SK-N-MC (cell line): ENCODE data around the gene LYRM4.

ENCODE experiments used
- DNase-seq: peaks from one replicate; pipeline ENCODE4 v3.0.0-alpha.2; 2011; ENCODE audit warnings: low read depth, low spot score
- H3K27ac ChIP-seq: fragments of 200-600 bp; sonication (generic); 2 replicates; pipeline ENCODE4 v1.5.1; 2016; ENCODE audit warnings: mixed run types
- H3K36me3 ChIP-seq: fragments of 200-600 bp; sonication (generic); 2 replicates; pipeline ENCODE4 v1.6.1; 2017; ENCODE audit warnings: antibody characterized with exemption, low read length, mixed read lengths; ENCODE audit not compliant: insufficient read depth
- H3K4me3 ChIP-seq: fragments of 200-600 bp; sonication (generic); 2 replicates; pipeline ENCODE4 v1.5.1; 2016
- H3K9ac ChIP-seq: fragments of 200-600 bp; sonication (generic); 2 replicates; pipeline ENCODE4 v1.8.0; 2017; ENCODE audit warnings: mixed run types, mixed read lengths; ENCODE audit not compliant: insufficient read length
- H3K9me3 ChIP-seq: fragments of 200-600 bp; sonication (generic); 2 replicates; pipeline ENCODE4 v1.6.1; 2017; ENCODE audit warnings: low read depth, mild to moderate bottlenecking, antibody characterized with exemption, low read length, moderate library complexity, mixed read lengths
- EZH2 ChIP-seq: fragments of 200-600 bp; sonication (generic); IDR thresholded peaks from one replicate; pipeline ENCODE4 v1.6.1; 2017; ENCODE audit warnings: antibody characterized with exemption
- FOXP2 ChIP-seq: optimal IDR thresholded peaks from 2 replicates; pipeline ENCODE3; 2011; ENCODE audit warnings: mild to moderate bottlenecking, moderate library complexity; ENCODE audit not compliant: insufficient read depth; ENCODE audit errors: extremely low read length, control extremely low read depth
- POLR2AphosphoS5 ChIP-seq: IDR thresholded peaks from 2 replicates; pipeline ENCODE4 v1.6.1; 2012; ENCODE audit warnings: mild to moderate bottlenecking, low read depth, low read length, borderline replicate concordance

Gene LYRM4

GRCh38 chr6:5087389-5087788, 173.4 kb downstream of the LYRM4 start:
- Histone ChIP-seq H3K9me3 (no peaks in the 10 kb centered on the region), H3K4me3 (no peak overlapping the region), H3K27ac (no peak overlapping the region), H3K9ac (no peak overlapping the region), H3K36me3 (no peaks in the 10 kb centered on the region)
- TF ChIP-seq EZH2 (no peak), FOXP2 (no peak), POLR2AphosphoS5 (no peak)
- DNase-seq: no peak

- no peak for DNase-seq
- H3K9me3 ChIP-seq: no peaks in the 10 kb centered on the region
- H3K4me3 ChIP-seq: no peak overlapping the region
- H3K27ac ChIP-seq: no peak overlapping the region
- no peak overlapping the region for H3K9ac ChIP-seq
- H3K36me3 ChIP-seq: no peaks in the 10 kb centered on the region
- TF ChIP-seq FOXP2 (no peak), POLR2AphosphoS5 (no peak), EZH2 (no peak)
Measured at GRCh38 chr6:5086294-5086890, 174.4 kb downstream of the LYRM4 start.

GRCh38 chr6:5085648-5086293, 175.0 kb downstream of the LYRM4 start:
- H3K36me3 ChIP-seq: no peaks in the 10 kb centered on the region
- no peak overlapping the region for H3K9ac ChIP-seq
- H3K4me3 ChIP-seq: peak overlapping the region; percentile 73
- TF ChIP-seq FOXP2 (no peak), EZH2 (no peak), POLR2AphosphoS5 (no peak)
- H3K9me3 ChIP-seq: no peaks in the 10 kb centered on the region
- H3K27ac ChIP-seq: no peak overlapping the region
- DNase-seq: no peak

- no peak for TF ChIP-seq FOXP2
- H3K9ac ChIP-seq: no peak within 1 kb of the TSS
- no peaks in the 10 kb centered on the region for H3K36me3 ChIP-seq
- H3K9me3 ChIP-seq: no peaks in the 10 kb centered on the region
- no peak for DNase-seq
- peak within 1 kb of the TSS; percentile 73 for H3K4me3 ChIP-seq
- no peak within 1 kb of the TSS for H3K27ac ChIP-seq
Measured at GRCh38 chr6:5084781-5085647, 175.7 kb downstream of the LYRM4 start, which contains the start of gene PPP1R3G. Gene PPP1R3G, plus strand, starts transcription at chr6:5085341. Its CDS starts 145 bp downstream, at chr6:5085486.

- Histone ChIP-seq H3K36me3 (no peaks in the 10 kb centered on the region), H3K27ac (no peak overlapping the region), H3K4me3 (peak overlapping the region; percentile 73), H3K9ac (no peak overlapping the region), H3K9me3 (no peaks in the 10 kb centered on the region)
- no peak for DNase-seq
- TF ChIP-seq POLR2AphosphoS5: no peak
- no peak for TF ChIP-seq EZH2
- TF ChIP-seq FOXP2: no peak
Measured at GRCh38 chr6:5084360-5084780, 176.4 kb downstream of the LYRM4 start.

GRCh38 chr6:5083813-5084359, 176.9 kb downstream of the LYRM4 start:
- TF ChIP-seq EZH2 (no peak), FOXP2 (no peak), POLR2AphosphoS5 (no peak)
- H3K36me3 ChIP-seq: no peaks in the 10 kb centered on the region
- no peak overlapping the region for H3K27ac ChIP-seq
- H3K4me3 ChIP-seq: no peak overlapping the region
- no peak overlapping the region for H3K9ac ChIP-seq
- H3K9me3 ChIP-seq: no peaks in the 10 kb centered on the region
- no peak for DNase-seq

- Histone ChIP-seq H3K9me3 (no peaks in the 10 kb centered on the region), H3K4me3 (no peak overlapping the region), H3K27ac (no peak overlapping the region), H3K9ac (no peak overlapping the region), H3K36me3 (no peaks in the 10 kb centered on the region)
- DNase-seq: no peak
- no peak for TF ChIP-seq FOXP2
- no peak for TF ChIP-seq POLR2AphosphoS5
- TF ChIP-seq EZH2: no peak
Measured at GRCh38 chr6:5083307-5083583, 177.5 kb downstream of the LYRM4 start.
